ENCODE data around the gene MAPK12. TPM values are rescaled to one million over a fixed set of nuclear protein-coding genes. Genes with fewer than 3 reads are reported as not detected.

MAPK12 gene
- total and polyA plus RNA-seq, 9 of the 15 experiments (the other 6 are each of a cell fraction or from before 2014, with no cell fraction given), result 0.79 to 71.5 (median 32.8) TPM

GRCh38 chr22:50261615-50262459 is at the start of gene MAPK12 (continued):
- TF ChIP-seq GTF3C2 (IDR thresholded peaks at IDR 0.05; ENCODE audit: borderline replicate concordance, extremely low read depth, insufficient read length), result no peak
- no peak for TF ChIP-seq ZNF134 (CRISPR knock-in tag; conservative IDR thresholded peaks at IDR 0.05)
- no peak for TF ChIP-seq ZBED1 (IDR thresholded peaks at IDR 0.05)
- TF ChIP-seq C11orf30 (IDR thresholded peaks at IDR 0.05; ENCODE audit: low read depth), result no peak
- TF ChIP-seq ARID4B (CRISPR knock-in tag; IDR thresholded peaks at IDR 0.05), result no peak
- no peak for TF ChIP-seq ZFP1 (CRISPR knock-in tag; IDR thresholded peaks at IDR 0.05)
- no peak for TF ChIP-seq HDAC6 (IDR thresholded peaks at IDR 0.05; ENCODE audit: low read depth, low read length)
- no peak for TF ChIP-seq CHD7 (IDR thresholded peaks at IDR 0.05; ENCODE audit: low read depth, low read length)
